Bronchial epithelial cell (primary cell): Measurements from ENCODE around the gene COL4A1. TPM values are rescaled to one million over a fixed set of nuclear protein-coding genes. Genes with fewer than 3 reads are reported as not detected.

Source experiments
- DNase-seq: peaks from one replicate; pipeline ENCODE4 v3.0.0-alpha.2; 2010; ENCODE audit warnings: low read depth
- FAIRE-seq: peaks from 2 replicates; lab custom pipeline; 2011; peaks lifted over from hg19 to GRCh38; lab: Jason Lieb, UNC
- H3K27me3 ChIP-seq: 2 replicates; pipeline ENCODE4 v1.5.1; 2011; ENCODE audit warnings: low read length; ENCODE audit not compliant: control insufficient read depth, insufficient read depth
- H3K36me3 ChIP-seq: 2 replicates; pipeline ENCODE4 v1.5.1; 2011; ENCODE audit warnings: low read length; ENCODE audit not compliant: control insufficient read depth, insufficient read depth
- H3K4me3 ChIP-seq: 2 replicates; pipeline ENCODE4 v1.5.1; 2011; ENCODE audit warnings: mild to moderate bottlenecking, low read depth, low read length, control low read depth
- CTCF ChIP-seq: IDR thresholded peaks from 2 replicates; pipeline ENCODE4 v1.5.1; 2011; ENCODE audit warnings: mild to moderate bottlenecking, moderate library complexity, low read length, control low read depth, inconsistent platforms; ENCODE audit not compliant: insufficient read depth, severe bottlenecking
- total RNA-seq: library from RNA; depleted of rRNA; stranded (reverse); fragments of >200 nt; gene quantifications from 2 replicates; pipeline ENCODE4 v1.2.1, GENCODE V29; 2014

Gene COL4A1
- total RNA-seq, 1 donor from 2014 or later: 7.4 TPM

- Histone ChIP-seq H3K36me3 (peaks cover 1% of the 10 kb centered on the region), H3K27me3 (no peaks in the 10 kb centered on the region), H3K4me3 (no peak overlapping the region)
- DNase-seq (no peak), FAIRE-seq (no peak)
- TF ChIP-seq CTCF: no peak
These were observed 150.5 kb downstream of the COL4A1 start for GRCh38 chr13:110156301-110157049.

- H3K4me3 ChIP-seq: no peak overlapping the region
- DNase-seq (no peak), FAIRE-seq (no peak)
- no peaks in the 10 kb centered on the region for H3K27me3 ChIP-seq
- TF ChIP-seq CTCF: no peak
- no peaks in the 10 kb centered on the region for H3K36me3 ChIP-seq
These were observed 151.9 kb downstream of the COL4A1 start for GRCh38 chr13:110155072-110155471.

DNA sequence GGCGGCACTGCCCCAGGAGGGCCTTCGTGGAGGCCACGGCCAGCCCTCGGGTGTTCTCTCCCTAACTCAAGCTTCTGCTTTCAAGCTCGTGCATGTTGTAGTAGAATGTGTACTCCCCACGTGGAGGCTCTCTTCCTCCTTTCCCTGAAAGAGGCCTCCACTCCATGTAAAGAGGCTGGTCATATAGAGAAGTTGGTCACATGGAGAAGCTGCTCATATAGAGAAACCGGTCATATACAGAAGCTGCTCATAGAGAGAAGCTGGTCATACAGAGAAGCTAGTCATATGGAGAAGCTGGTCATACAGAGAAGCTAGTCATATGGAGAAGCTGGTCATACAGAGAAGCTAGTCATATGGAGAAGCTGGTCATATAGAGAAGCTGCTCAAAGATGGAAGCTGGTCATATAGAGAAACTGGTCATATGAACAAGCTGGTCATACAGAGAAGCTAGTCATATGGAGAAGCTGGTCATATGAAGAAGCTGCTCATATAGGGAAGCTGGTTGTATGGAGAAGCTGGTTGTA is 152.5 kb downstream of the COL4A1 start:
- no peak for DNase-seq
- Histone ChIP-seq H3K27me3 (no peaks in the 10 kb centered on the region), H3K36me3 (no peaks in the 10 kb centered on the region), H3K4me3 (no peak overlapping the region)
- TF ChIP-seq CTCF: no peak
- FAIRE-seq: no peak

- no peak overlapping the region for H3K4me3 ChIP-seq
- no peaks in the 10 kb centered on the region for H3K27me3 ChIP-seq
- TF ChIP-seq CTCF: no peak
- DNase-seq (no peak), FAIRE-seq (no peak)
- no peaks in the 10 kb centered on the region for H3K36me3 ChIP-seq
These were observed 154.6 kb downstream of the COL4A1 start for GRCh38 chr13:110152351-110152750.

GRCh38 chr13:110151462-110151861 is 155.5 kb downstream of the COL4A1 start:
- TF ChIP-seq CTCF: no peak
- Histone ChIP-seq H3K36me3 (no peaks in the 10 kb centered on the region), H3K27me3 (no peaks in the 10 kb centered on the region), H3K4me3 (no peak overlapping the region)
- FAIRE-seq (no peak), DNase-seq (no peak)
